A673 (cell line): ENCODE data around the gene KIF26A. TPM values are rescaled to one million over a fixed set of nuclear protein-coding genes. Genes with fewer than 3 reads are reported as not detected.

Experiments
- BruUV-seq: library from RNA; stranded (reverse); fragments of 400-500 nt; replicated peaks from 2 replicates; lab custom pipeline; 2021; lab: Mats Ljungman, UMichigan
- CTCF ChIA-PET: fragments of 300-600 bp; sonication (Branson Sonifier 250); formaldehyde crosslinking; loops from one replicate; lab custom pipeline; 2022; ENCODE audit warnings: antibody characterized with exemption; lab: Charles Lee
- POLR2A ChIA-PET: fragments of 300-600 bp; sonication (Branson Sonifier 250); formaldehyde crosslinking; loops from one replicate; lab custom pipeline; 2022; ENCODE audit warnings: antibody characterized with exemption; ENCODE audit not compliant: low non-redundant PET; lab: Charles Lee
- DNase-seq: peaks from one replicate; pipeline ENCODE4 v3.0.0-alpha.2; 2015; ENCODE audit warnings: low spot score
- H3K27ac ChIP-seq: fragments of 200-600 bp; sonication (generic); 2 replicates; pipeline ENCODE4 v1.5.1; 2016; ENCODE audit warnings: mixed run types, low read depth, mild to moderate bottlenecking, mixed read lengths, antibody characterized with exemption, low read length; ENCODE audit not compliant: poor library complexity, severe bottlenecking
- H3K27me3 ChIP-seq: fragments of 200-600 bp; sonication (generic); replicated peaks from 2 replicates; pipeline ENCODE4 v1.6.1; 2017; ENCODE audit warnings: mixed run types, low read depth, mild to moderate bottlenecking, mixed read lengths, antibody characterized with exemption, low read length; ENCODE audit not compliant: insufficient read depth, poor library complexity
- H3K36me3 ChIP-seq: fragments of 200-600 bp; sonication (generic); 2 replicates; pipeline ENCODE4 v1.6.1; 2016; ENCODE audit warnings: mixed run types, mild to moderate bottlenecking, mixed read lengths, antibody characterized with exemption, low read length; ENCODE audit not compliant: insufficient read depth, poor library complexity, severe bottlenecking
- H3K4me1 ChIP-seq: fragments of 200-600 bp; sonication (generic); 2 replicates; pipeline ENCODE4 v1.6.1; 2017; ENCODE audit warnings: mixed run types, mild to moderate bottlenecking, mixed read lengths, antibody characterized with exemption, low read length; ENCODE audit not compliant: insufficient read depth, poor library complexity, severe bottlenecking
- H3K4me3 ChIP-seq: fragments of 200-600 bp; sonication (generic); 2 replicates; pipeline ENCODE4 v1.5.1; 2016; ENCODE audit warnings: low read depth, mixed run types, mild to moderate bottlenecking, mixed read lengths, low read length; ENCODE audit not compliant: poor library complexity, severe bottlenecking
- H3K9me3 ChIP-seq: fragments of 200-600 bp; sonication (generic); 2 replicates; pipeline ENCODE4 v1.6.1; 2016; ENCODE audit warnings: mixed run types, low read depth, mild to moderate bottlenecking, mixed read lengths, antibody characterized with exemption, low read length; ENCODE audit not compliant: poor library complexity, severe bottlenecking
- CTCF ChIP-seq: fragments of 300-800, 200-600 bp; sonication (generic); conservative IDR thresholded peaks from 2 replicates; pipeline ENCODE4 v1.5.1; 2017; ENCODE audit warnings: low read depth, mild to moderate bottlenecking, antibody characterized with exemption, low read length, moderate library complexity, mixed read lengths
- EZH2 ChIP-seq: fragments of 200-600 bp; sonication (generic); IDR thresholded peaks from 2 replicates; pipeline ENCODE4 v1.6.1; 2017; ENCODE audit warnings: borderline replicate concordance, low read depth, mild to moderate bottlenecking, mixed read lengths, antibody characterized with exemption, low read length; ENCODE audit not compliant: poor library complexity, severe bottlenecking
- intact Hi-C: fragments of 100-400 bp; cut with micrococcal nuclease; formaldehyde crosslinking; loops from one replicate; pipeline ENCODE4 v1.10.0; 2022; ENCODE audit not compliant: unreplicated experiment
- total RNA-seq: library from RNA; stranded (reverse); gene quantifications from 2 replicates; pipeline ENCODE4 v1.2.3, GENCODE V29; 2021

Gene KIF26A
- total RNA-seq, 1 experiment from 2014 or later, result 11.5 TPM

- Histone ChIP-seq H3K27me3 (no peaks in the 10 kb centered on the region), H3K4me1 (no peaks in the 10 kb centered on the region), H3K36me3 (no peaks in the 10 kb centered on the region), H3K27ac (no peak overlapping the region), H3K4me3 (no peak overlapping the region), H3K9me3 (no peaks in the 10 kb centered on the region)
- ChIA-PET CTCF (interaction anchor here (0.7 kb wide), 1 partner anchor 185 kb away, joined by 3 read pairs; no protein-coding TSS in a partner anchor), POLR2A (no interaction called here)
- no peak for TF ChIP-seq EZH2
- no peak for TF ChIP-seq CTCF
- DNase-seq, result no peak
- intact Hi-C loops, result no loop called here
- BruUV-seq, result no TSS peak
Measured at GRCh38 chr14:104157016-104157928, 18.9 kb downstream of the KIF26A start.

- CTCF ChIA-PET, result no interaction called here
- POLR2A ChIA-PET, result no interaction called here
- Histone ChIP-seq H3K9me3 (no peaks in the 10 kb centered on the region), H3K27ac (no peak overlapping the region), H3K4me3 (no peak overlapping the region), H3K4me1 (no peaks in the 10 kb centered on the region), H3K27me3 (no peaks in the 10 kb centered on the region), H3K36me3 (no peaks in the 10 kb centered on the region)
- no peak for DNase-seq
- no TSS peak for BruUV-seq
- TF ChIP-seq CTCF (no peak), EZH2 (no peak)
- intact Hi-C loops, result no loop called here
Measured at GRCh38 chr14:104158827-104159798, 20.7 kb downstream of the KIF26A start.

- intact Hi-C loops, result no loop called here
- Histone ChIP-seq H3K9me3 (no peaks in the 10 kb centered on the region), H3K36me3 (no peaks in the 10 kb centered on the region), H3K4me1 (no peaks in the 10 kb centered on the region), H3K4me3 (no peak overlapping the region), H3K27ac (no peak overlapping the region), H3K27me3 (no peaks in the 10 kb centered on the region)
- no peak for TF ChIP-seq EZH2
- no peak for TF ChIP-seq CTCF
- POLR2A ChIA-PET, result no interaction called here
- no TSS peak for BruUV-seq
- CTCF ChIA-PET, result no interaction called here
- no peak for DNase-seq
Measured at GRCh38 chr14:104159990-104160389, 21.6 kb downstream of the KIF26A start.
